SK-N-MC (cell line): ENCODE measurements around the gene HSD11B2.

Source experiments
- EZH2 ChIP-seq: fragments of 200-600 bp; sonication (generic); IDR thresholded peaks from one replicate; pipeline ENCODE4 v1.6.1; 2017; ENCODE audit warnings: antibody characterized with exemption
- FOXP2 ChIP-seq: optimal IDR thresholded peaks from 2 replicates; pipeline ENCODE3; 2011; ENCODE audit warnings: mild to moderate bottlenecking, moderate library complexity; ENCODE audit not compliant: insufficient read depth; ENCODE audit errors: extremely low read length, control extremely low read depth
- POLR2AphosphoS5 ChIP-seq: IDR thresholded peaks from 2 replicates; pipeline ENCODE4 v1.6.1; 2012; ENCODE audit warnings: mild to moderate bottlenecking, low read depth, low read length, borderline replicate concordance

- TF ChIP-seq EZH2 (no peak), POLR2AphosphoS5 (no peak), FOXP2 (no peak)
Measured at GRCh38 chr16:67397812-67398545, 32.9 kb upstream of the HSD11B2 start.
